Measurements from ENCODE around the gene BID. TPM values are rescaled to one million over a fixed set of nuclear protein-coding genes. Genes with fewer than 3 reads are reported as not detected.

The BID gene
- total RNA-seq, 1 donor from 2014 or later, result 36.4 TPM

DNA sequence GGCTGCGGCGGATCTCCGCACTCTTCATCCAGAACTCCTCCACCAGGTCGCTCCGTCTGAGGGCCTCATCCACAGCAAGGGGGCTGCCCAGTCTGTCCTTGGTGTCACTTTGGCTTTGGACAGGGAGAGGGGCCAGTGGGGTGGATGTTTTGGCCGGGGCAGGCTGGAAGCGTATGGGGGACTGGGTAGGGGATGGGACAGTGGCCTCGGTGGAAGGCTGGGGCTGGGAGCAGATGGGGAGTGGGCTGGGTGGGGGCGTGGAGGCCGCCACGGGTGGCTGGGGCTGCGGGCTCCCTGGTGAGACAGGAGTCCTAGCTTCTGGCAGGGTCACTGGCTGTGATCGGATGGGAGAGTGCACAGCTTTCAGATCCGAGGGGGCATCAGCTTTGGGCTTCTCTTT lies 44.4 kb upstream of the BID start:
- no peaks in the 10 kb centered on the region for H3K27me3 Mint-ChIP-seq
- H3K36me3 Mint-ChIP-seq, result peaks cover 6% of the 10 kb centered on the region
- H3K27ac Mint-ChIP-seq, result no peak overlapping the region
- H3K4me3 Mint-ChIP-seq, result no peak overlapping the region
- no peaks in the 10 kb centered on the region for H3K4me1 Mint-ChIP-seq (ENCODE audit: unreplicated experiment)
- DNase-seq (ENCODE audit: extremely low spot score, unreplicated experiment), result no peak
- TF ChIP-seq, protein P1, sequence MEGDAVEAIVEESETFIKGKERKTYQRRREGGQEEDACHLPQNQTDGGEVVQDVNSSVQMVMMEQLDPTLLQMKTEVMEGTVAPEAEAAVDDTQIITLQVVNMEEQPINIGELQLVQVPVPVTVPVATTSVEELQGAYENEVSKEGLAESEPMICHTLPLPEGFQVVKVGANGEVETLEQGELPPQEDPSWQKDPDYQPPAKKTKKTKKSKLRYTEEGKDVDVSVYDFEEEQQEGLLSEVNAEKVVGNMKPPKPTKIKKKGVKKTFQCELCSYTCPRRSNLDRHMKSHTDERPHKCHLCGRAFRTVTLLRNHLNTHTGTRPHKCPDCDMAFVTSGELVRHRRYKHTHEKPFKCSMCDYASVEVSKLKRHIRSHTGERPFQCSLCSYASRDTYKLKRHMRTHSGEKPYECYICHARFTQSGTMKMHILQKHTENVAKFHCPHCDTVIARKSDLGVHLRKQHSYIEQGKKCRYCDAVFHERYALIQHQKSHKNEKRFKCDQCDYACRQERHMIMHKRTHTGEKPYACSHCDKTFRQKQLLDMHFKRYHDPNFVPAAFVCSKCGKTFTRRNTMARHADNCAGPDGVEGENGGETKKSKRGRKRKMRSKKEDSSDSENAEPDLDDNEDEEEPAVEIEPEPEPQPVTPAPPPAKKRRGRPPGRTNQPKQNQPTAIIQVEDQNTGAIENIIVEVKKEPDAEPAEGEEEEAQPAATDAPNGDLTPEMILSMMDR (conservative IDR thresholded peaks at IDR 0.05), result no peak
- no peaks in the 10 kb centered on the region for H3K9me3 Mint-ChIP-seq

DNA sequence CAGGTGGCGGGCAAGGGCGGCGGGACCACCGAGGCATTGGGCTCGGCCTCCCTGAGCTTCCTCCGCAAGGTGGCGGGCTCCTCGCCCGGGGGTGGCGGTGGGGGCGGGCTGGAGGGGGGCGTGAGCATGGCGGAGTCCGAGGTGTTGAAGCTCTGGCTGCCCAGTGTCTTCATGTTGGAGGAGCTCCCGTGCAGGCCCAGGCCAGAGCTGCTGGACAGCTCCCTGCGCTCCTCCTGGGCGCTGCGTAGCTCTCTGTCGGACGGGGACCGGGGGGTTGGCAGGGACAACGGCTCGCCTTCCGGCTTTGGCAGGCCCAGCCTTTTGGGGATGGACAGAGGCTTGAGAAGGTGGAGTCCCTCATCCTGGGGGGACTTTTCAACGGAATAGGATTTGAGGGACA lies 43.9 kb upstream of the BID start:
- no peak for DNase-seq (ENCODE audit: extremely low spot score, unreplicated experiment)
- TF ChIP-seq, protein P1 (conservative IDR thresholded peaks at IDR 0.05), result no peak
- no peaks in the 10 kb centered on the region for H3K9me3 Mint-ChIP-seq

DNA sequence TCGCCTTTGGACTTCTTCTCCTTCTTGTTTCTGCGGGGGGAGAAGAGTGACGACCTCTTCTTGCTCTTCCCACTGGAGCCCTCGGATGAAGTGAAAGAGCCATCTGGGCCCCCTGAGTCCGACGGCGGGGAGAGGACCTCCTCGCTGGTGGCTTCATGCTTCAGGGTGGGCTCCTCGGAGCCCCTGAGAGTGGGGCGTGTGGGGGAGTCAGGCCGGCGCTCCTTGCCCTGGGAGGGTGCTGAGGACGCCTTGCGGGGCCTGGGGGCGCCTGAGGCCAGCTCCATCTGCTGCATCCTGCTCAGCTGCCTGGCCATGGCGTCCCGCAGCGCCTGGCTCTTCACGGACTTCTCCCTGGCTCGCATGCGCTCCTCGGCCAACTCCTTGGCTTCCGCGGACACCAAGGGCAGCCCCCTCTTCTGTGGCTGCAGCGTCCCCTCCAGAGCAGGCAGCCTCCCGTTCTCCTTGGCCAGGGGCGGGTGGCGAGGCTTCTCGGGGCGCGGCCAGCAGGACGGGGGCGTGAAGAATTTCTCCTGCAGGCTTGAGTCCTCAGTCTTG lies 43.3 kb upstream of the BID start:
- peaks cover 6% of the 10 kb centered on the region for H3K36me3 Mint-ChIP-seq
- no peak overlapping the region for H3K27ac Mint-ChIP-seq
- H3K4me1 Mint-ChIP-seq (ENCODE audit: unreplicated experiment), result no peaks in the 10 kb centered on the region
- no peaks in the 10 kb centered on the region for H3K27me3 Mint-ChIP-seq
- no peak overlapping the region for H3K4me3 Mint-ChIP-seq
- TF ChIP-seq, protein P1 (conservative IDR thresholded peaks at IDR 0.05), result no peak
- no peaks in the 10 kb centered on the region for H3K9me3 Mint-ChIP-seq
- no peak for DNase-seq (ENCODE audit: extremely low spot score, unreplicated experiment)

More for the DNA sequence above, 43.9 kb upstream of the BID start:
- Mint-ChIP-seq H3K36me3 (peaks cover 6% of the 10 kb centered on the region), H3K4me1 (ENCODE audit: unreplicated experiment) (no peaks in the 10 kb centered on the region), H3K27ac (no peak overlapping the region), H3K27me3 (no peaks in the 10 kb centered on the region), H3K4me3 (no peak overlapping the region)

DNA sequence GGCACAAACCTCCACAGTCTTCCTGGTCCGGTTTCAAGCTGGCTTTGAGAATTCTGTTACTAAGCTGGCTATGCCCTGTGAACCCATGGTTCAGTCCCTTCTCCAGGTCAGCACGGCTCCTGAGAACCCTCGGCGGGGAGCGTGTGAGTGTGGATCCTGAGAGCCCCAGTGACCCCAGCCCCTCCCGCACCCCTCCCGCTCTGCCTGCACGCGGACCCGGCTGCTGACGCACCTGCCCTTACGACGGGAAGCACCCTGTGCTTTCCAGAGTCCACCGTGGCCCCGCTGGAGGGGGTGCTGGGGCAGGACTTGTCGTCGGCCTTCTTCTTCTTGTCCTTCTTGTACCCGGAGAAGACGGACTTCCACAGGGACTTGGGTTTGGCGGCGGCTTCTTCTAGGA lies 42.8 kb upstream of the BID start:
- Mint-ChIP-seq H3K27ac (no peak overlapping the region), H3K4me1 (ENCODE audit: unreplicated experiment) (no peaks in the 10 kb centered on the region), H3K36me3 (peaks cover 6% of the 10 kb centered on the region), H3K4me3 (no peak overlapping the region), H3K9me3 (no peaks in the 10 kb centered on the region), H3K27me3 (no peaks in the 10 kb centered on the region)
- TF ChIP-seq, protein P1 (conservative IDR thresholded peaks at IDR 0.05), result no peak
- DNase-seq (ENCODE audit: extremely low spot score, unreplicated experiment), result no peak

DNA sequence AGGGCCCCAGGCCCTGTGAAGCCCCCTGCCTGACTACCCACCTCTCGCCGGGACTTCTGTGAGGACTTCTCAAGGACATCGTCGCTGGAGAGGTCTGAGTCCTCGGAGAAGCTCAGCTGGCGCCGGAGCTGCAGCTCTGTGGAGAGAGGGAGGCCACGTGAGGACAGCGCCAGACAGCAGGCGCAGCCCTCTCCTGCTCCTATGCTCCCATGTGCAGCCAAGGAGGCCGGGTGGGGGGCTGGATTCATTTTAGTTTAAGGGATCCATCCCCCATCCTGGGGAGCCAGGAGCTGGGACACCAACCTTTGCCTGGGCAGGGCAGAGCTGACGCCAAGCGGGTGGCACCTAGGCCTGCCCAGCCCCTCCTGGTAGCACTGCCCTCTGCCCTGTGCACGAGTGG lies 42.4 kb upstream of the BID start:
- Mint-ChIP-seq H3K4me1 (ENCODE audit: unreplicated experiment) (no peaks in the 10 kb centered on the region), H3K4me3 (no peak overlapping the region), H3K9me3 (no peaks in the 10 kb centered on the region), H3K36me3 (peaks cover 6% of the 10 kb centered on the region), H3K27me3 (no peaks in the 10 kb centered on the region), H3K27ac (no peak overlapping the region)
- DNase-seq (ENCODE audit: extremely low spot score, unreplicated experiment), result no peak
- TF ChIP-seq, protein P1 (conservative IDR thresholded peaks at IDR 0.05), result no peak

Measured in type B pancreatic cell (in vitro differentiated cells).